Cardiac muscle cell (in vitro differentiated cells and primary cell): ENCODE measurements around the gene UTP3. TPM values are rescaled to one million over a fixed set of nuclear protein-coding genes. Genes with fewer than 3 reads are reported as not detected.

Experiments used
- DNase-seq, 2 donors: peaks; one replicate each; pipeline versions ENCODE4 v3.0.0 to v3.0.0-alpha.2; 2010 to 2017; ENCODE audit warnings: low read depth in 1 of 2, low spot score in 1 of 2
- H3K27ac ChIP-seq: fragments of 200-600 bp; sonication (generic); 2 replicates; pipeline ENCODE4 v1.5.1; 2016
- H3K27me3 ChIP-seq: fragments of 200-600 bp; sonication (generic); 2 replicates; pipeline ENCODE4 v1.6.0; 2016; ENCODE audit warnings: control low read depth
- H3K36me3 ChIP-seq: fragments of 200-600 bp; sonication (generic); 2 replicates; pipeline ENCODE4 v1.5.1; 2016; ENCODE audit warnings: control low read depth
- H3K4me1 ChIP-seq: fragments of 200-600 bp; sonication (generic); 2 replicates; pipeline ENCODE4 v1.8.1; 2017; ENCODE audit warnings: low read depth, mild to moderate bottlenecking, mixed run types
- H3K4me3 ChIP-seq: fragments of 200-600 bp; sonication (generic); 2 replicates; pipeline ENCODE4 v1.5.1; 2016; ENCODE audit warnings: mild to moderate bottlenecking
- H3K9me3 ChIP-seq: fragments of 200-600 bp; sonication (generic); 2 replicates; pipeline ENCODE4 v1.5.1; 2017; ENCODE audit warnings: low read depth, mild to moderate bottlenecking, control low read depth
- CTCF ChIP-seq: IDR thresholded peaks from 2 replicates; pipeline ENCODE4 v1.5.1; 2012; ENCODE audit warnings: low read depth, mild to moderate bottlenecking, low read length
- polyA plus RNA-seq: library from polyadenylated mRNA; unstranded; fragments of >200 nt; fragmentation: Nextera tagmentation; extraction: Ambion mirVana; gene quantifications from 2 replicates; pipeline ENCODE4 v1.2.1, GENCODE V29; 2016
- total RNA-seq: library from RNA; depleted of rRNA; stranded (reverse); fragments of >200 nt; gene quantifications from 2 replicates; pipeline ENCODE4 v1.2.3, GENCODE V29; 2016

UTP3 gene
- total and polyA plus RNA-seq, 2 experiments from 2014 or later: 15.5 to 18.4 TPM

- H3K27ac ChIP-seq: peak overlapping the region; percentile 49
- TF ChIP-seq CTCF: no peak
- H3K4me3 ChIP-seq: no peak overlapping the region
- H3K36me3 ChIP-seq: no peaks in the 10 kb centered on the region
- no peaks in the 10 kb centered on the region for H3K9me3 ChIP-seq
- peaks cover 15% of the 10 kb centered on the region for H3K4me1 ChIP-seq
- no peak for DNase-seq
- H3K27me3 ChIP-seq: no peaks in the 10 kb centered on the region
Measured at GRCh38 chr4:70709611-70710205, 21.4 kb downstream of the UTP3 start.

GRCh38 chr4:70711599-70711998 is 23.3 kb downstream of the UTP3 start:
- TF ChIP-seq CTCF: no peak
- H3K27me3 ChIP-seq: no peaks in the 10 kb centered on the region
- DNase-seq: no peak
- H3K4me3 ChIP-seq: no peak overlapping the region
- H3K9me3 ChIP-seq: no peaks in the 10 kb centered on the region
- H3K4me1 ChIP-seq: peaks cover 10% of the 10 kb centered on the region
- no peaks in the 10 kb centered on the region for H3K36me3 ChIP-seq
- H3K27ac ChIP-seq: no peak overlapping the region

GRCh38 chr4:70712150-70712549 is 23.8 kb downstream of the UTP3 start:
- peak in 1 of 2 donors; percentile 19 for DNase-seq
- H3K27ac ChIP-seq: no peak overlapping the region
- H3K27me3 ChIP-seq: no peaks in the 10 kb centered on the region
- no peak for TF ChIP-seq CTCF
- no peaks in the 10 kb centered on the region for H3K36me3 ChIP-seq
- H3K9me3 ChIP-seq: no peaks in the 10 kb centered on the region
- peaks cover 10% of the 10 kb centered on the region for H3K4me1 ChIP-seq
- no peak overlapping the region for H3K4me3 ChIP-seq

GRCh38 chr4:70712604-70713452 is 24.5 kb downstream of the UTP3 start:
- Histone ChIP-seq H3K27ac (no peak overlapping the region), H3K9me3 (no peaks in the 10 kb centered on the region), H3K27me3 (no peaks in the 10 kb centered on the region), H3K4me3 (no peak overlapping the region), H3K36me3 (no peaks in the 10 kb centered on the region), H3K4me1 (peaks cover 10% of the 10 kb centered on the region)
- no peak for DNase-seq
- TF ChIP-seq CTCF: no peak

GRCh38 chr4:70713453-70714078 is 25.2 kb downstream of the UTP3 start:
- no peak overlapping the region for H3K27ac ChIP-seq
- H3K4me1 ChIP-seq: peaks cover 10% of the 10 kb centered on the region
- no peak for DNase-seq
- H3K9me3 ChIP-seq: no peaks in the 10 kb centered on the region
- TF ChIP-seq CTCF: no peak
- H3K27me3 ChIP-seq: no peaks in the 10 kb centered on the region
- no peaks in the 10 kb centered on the region for H3K36me3 ChIP-seq
- H3K4me3 ChIP-seq: no peak overlapping the region
